HCT116 (cell line): ENCODE measurements around the gene SYNDIG1. TPM values are rescaled to one million over a fixed set of nuclear protein-coding genes. Genes with fewer than 3 reads are reported as not detected.

Source experiments
- ATAC-seq: fragments of 200-7000 bp; cut with Tn5 transposase; 2 replicates; pipeline ENCODE4 v1.9.1; 2020; ENCODE audit warnings: mild to moderate bottlenecking, moderate library complexity
- BruUV-seq: library from RNA; stranded (reverse); fragments of 400-500 nt; replicated peaks from 2 replicates; lab custom pipeline; 2021; lab: Mats Ljungman, UMichigan
- CTCF ChIA-PET: fragments of 300-600 bp; sonication (Branson Sonifier 250); formaldehyde crosslinking; loops from one replicate; lab custom pipeline; 2021; ENCODE audit warnings: antibody characterized with exemption; lab: Charles Lee
- POLR2A ChIA-PET: fragments of 300-600, 350-600 bp; sonication (Branson Sonifier 250); formaldehyde crosslinking; loops from one replicate; lab custom pipeline; 2021; ENCODE audit warnings: antibody characterized with exemption; lab: Charles Lee
- RAD21 ChIA-PET, 2 experiments: fragments of 300-600 bp; sonication (Branson Sonifier 250); formaldehyde crosslinking; loops; one replicate each; lab custom pipeline; 2023; ENCODE audit warnings: low total read pairs in 2 of 2; ENCODE audit not compliant: uncharacterized antibody in 2 of 2, unreplicated experiment in 2 of 2, low non-redundant PET in 1 of 2; lab: Charles Lee
- DNase-seq: peaks from one replicate; pipeline ENCODE4 v3.0.0-alpha.2; 2010; ENCODE audit warnings: low read depth, low spot score
- H2AFZ ChIP-seq: fragments of 200-600 bp; shearing (Covaris generic), sonication (generic); 2 replicates; pipeline ENCODE4 v1.6.1; 2017; ENCODE audit warnings: low read depth, mixed run types, mixed read lengths, antibody characterized with exemption, low read length; ENCODE audit not compliant: poor library complexity, severe bottlenecking
- H3K27ac ChIP-seq: 2 replicates; pipeline ENCODE4 v1.5.1; 2012; ENCODE audit warnings: low read depth, low read length
- H3K27me3 ChIP-seq: fragments of 200-600 bp; sonication (generic); 2 replicates; pipeline ENCODE4 v1.6.1; 2016; ENCODE audit warnings: mixed run types, low read length, mixed read lengths; ENCODE audit not compliant: insufficient read depth
- H3K36me3 ChIP-seq, 2 experiments: fragments of 200-500 bp in 1 of 2; fragments of 200-600 bp in 1 of 2; sonication (Bioruptor generic) in 1 of 2; sonication (generic) in 1 of 2; 2 replicates each; pipeline versions ENCODE4 v1.5.1 to v1.6.1; 2014 to 2016; ENCODE audit warnings: low read length in 2 of 2, inconsistent platforms in 1 of 2, mixed read lengths in 1 of 2, mixed run types in 1 of 2; ENCODE audit not compliant: insufficient read depth in 2 of 2, control insufficient read depth in 1 of 2
- H3K4me1 ChIP-seq, 2 experiments: fragments of 200-600 bp in 1 of 2; sonication (generic) in 1 of 2; 2 replicates each; pipeline versions ENCODE4 v1.5.1 to v1.6.1; 2012 to 2017; ENCODE audit warnings: low read length in 2 of 2, inconsistent platforms in 1 of 2, mild to moderate bottlenecking in 1 of 2, mixed read lengths in 1 of 2, mixed run types in 1 of 2, moderate library complexity in 1 of 2; ENCODE audit not compliant: insufficient read depth in 2 of 2, control insufficient read depth in 1 of 2
- H3K4me2 ChIP-seq: fragments of 200-600 bp; sonication (generic); 2 replicates; pipeline ENCODE4 v1.6.1; 2017; ENCODE audit warnings: mixed run types, low read length, mixed read lengths
- H3K4me3 ChIP-seq, 2 experiments: fragments of 200-600 bp in 1 of 2; sonication (generic) in 1 of 2; replicated peaks in 1 of 2; 2 replicates each; pipeline ENCODE4 v1.5.1; 2011 to 2016; ENCODE audit warnings: low read length in 2 of 2, control low read depth in 1 of 2, low read depth in 1 of 2, mild to moderate bottlenecking in 1 of 2, mixed read lengths in 1 of 2, mixed run types in 1 of 2
- H3K79me2 ChIP-seq: fragments of 200-600 bp; sonication (generic); 2 replicates; pipeline ENCODE4 v1.6.1; 2017; ENCODE audit warnings: mild to moderate bottlenecking, mixed run types, low read length, moderate library complexity, mixed read lengths; ENCODE audit not compliant: insufficient read depth
- H3K9ac ChIP-seq: fragments of 200-600 bp; sonication (generic); 2 replicates; pipeline ENCODE4 v1.6.1; 2016; ENCODE audit warnings: low read length, mixed read lengths
- H3K9me2 ChIP-seq: fragments of 200-600 bp; sonication (generic), shearing (Covaris generic); 2 replicates; pipeline ENCODE4 v1.6.1; 2017; ENCODE audit warnings: mixed run types, mild to moderate bottlenecking, moderate library complexity; ENCODE audit not compliant: insufficient read depth
- H3K9me3 ChIP-seq, 2 experiments: fragments of 200-500 bp in 1 of 2; fragments of 200-600 bp in 1 of 2; sonication (Bioruptor generic) in 1 of 2; sonication (generic) in 1 of 2; 2 replicates each; pipeline ENCODE4 v1.6.1; 2014 to 2017; ENCODE audit warnings: low read length in 2 of 2, mixed read lengths in 2 of 2, inconsistent platforms in 1 of 2, low read depth in 1 of 2, mild to moderate bottlenecking in 1 of 2, mixed run types in 1 of 2, moderate library complexity in 1 of 2; ENCODE audit not compliant: control insufficient read depth in 1 of 2, insufficient read depth in 1 of 2
- H4K20me1 ChIP-seq: fragments of 200-600 bp; sonication (generic), shearing (Covaris generic); 2 replicates; pipeline ENCODE4 v1.6.1; 2017; ENCODE audit warnings: mixed run types, mild to moderate bottlenecking, moderate library complexity; ENCODE audit not compliant: insufficient read depth
- ATF3 ChIP-seq: IDR thresholded peaks from 2 replicates; pipeline ENCODE4 v1.6.1; 2012
- CBX3 ChIP-seq: IDR thresholded peaks from 2 replicates; pipeline ENCODE4 v1.6.1; 2012; ENCODE audit warnings: low read depth
- CTCF ChIP-seq, 3 experiments: fragments of 200-600 bp in 1 of 3; sonication (generic) in 1 of 3; IDR thresholded peaks in 2 of 3; conservative IDR thresholded peaks in 1 of 3; 2 replicates each; pipeline ENCODE4 v1.5.1; 2012 to 2017; ENCODE audit warnings: low read depth in 2 of 3, low read length in 2 of 3, antibody characterized with exemption in 1 of 3, borderline replicate concordance in 1 of 3, control low read depth in 1 of 3, mild to moderate bottlenecking in 1 of 3, mixed read lengths in 1 of 3, mixed run types in 1 of 3, moderate library complexity in 1 of 3; ENCODE audit not compliant: insufficient read depth in 1 of 3
- EGR1 ChIP-seq: IDR thresholded peaks from 2 replicates; pipeline ENCODE4 v1.6.1; 2012; ENCODE audit warnings: low read depth
- EZH2 ChIP-seq: fragments of 200-600 bp; sonication (generic); IDR thresholded peaks from 2 replicates; pipeline ENCODE4 v1.6.1; 2017; ENCODE audit warnings: antibody characterized with exemption, mixed run types
- JUND ChIP-seq: IDR thresholded peaks from 2 replicates; pipeline ENCODE4 v1.6.1; 2012
- POLR2A ChIP-seq: IDR thresholded peaks from 2 replicates; pipeline ENCODE4 v1.7.0; 2011; ENCODE audit warnings: borderline replicate concordance; ENCODE audit not compliant: insufficient read depth, insufficient read length; ENCODE audit errors: extremely low read depth
- REST ChIP-seq: IDR thresholded peaks from 2 replicates; pipeline ENCODE4 v1.6.1; 2012; ENCODE audit warnings: low read depth
- intact Hi-C: fragments of 100-400 bp; cut with micrococcal nuclease; formaldehyde crosslinking; loops from 2 replicates; pipeline ENCODE4 v1.10.0; 2022
- total RNA-seq: library from RNA; stranded (reverse); gene quantifications from one replicate; pipeline ENCODE4 v1.2.1, GENCODE V29; 2021; ENCODE audit not compliant: unreplicated experiment

SYNDIG1 gene
- total RNA-seq, 1 experiment from 2014 or later: not detected

DNA sequence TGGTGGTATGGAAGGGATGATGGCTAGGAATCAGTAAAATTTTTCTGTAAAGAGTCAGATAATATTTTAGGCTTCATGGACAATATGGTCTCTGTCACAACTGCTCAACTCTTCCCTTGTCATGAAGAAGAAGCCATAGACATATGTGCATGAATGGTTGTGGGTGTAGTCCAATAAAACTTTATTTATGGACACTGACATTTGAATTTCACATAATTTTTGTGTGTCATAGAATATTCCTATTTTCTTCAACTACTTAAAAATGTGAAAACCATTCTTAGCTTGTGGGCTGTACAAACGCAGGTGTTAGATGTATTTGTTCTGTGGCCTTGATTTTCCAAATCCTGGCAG is 59.9 kb downstream of the SYNDIG1 start:
- Histone ChIP-seq H3K9ac (no peak overlapping the region), H3K27ac (no peak overlapping the region), H3K36me3 (no peaks in the 10 kb centered on the region), H2AFZ (no peak overlapping the region), H3K4me1 (no peaks in the 10 kb centered on the region), H3K4me2 (no peak overlapping the region), H3K9me3 (no peaks in the 10 kb centered on the region), H3K27me3 (peaks cover 12% of the 10 kb centered on the region; the same call in 1 of the 2 replicates), H3K9me2 (no peaks in the 10 kb centered on the region), H3K4me3 (no peak overlapping the region), H3K79me2 (no peaks in the 10 kb centered on the region), H4K20me1 (no peaks in the 10 kb centered on the region)
- DNase-seq (no peak), ATAC-seq (no peak)
- CTCF ChIA-PET: no interaction called here
- intact Hi-C loops: no loop called here
- no TSS peak for BruUV-seq
- POLR2A ChIA-PET: no interaction called here
- TF ChIP-seq POLR2A: no peak
- no peak for TF ChIP-seq EGR1
- TF ChIP-seq EZH2: no peak
- TF ChIP-seq REST: no peak
- TF ChIP-seq JUND: no peak
- TF ChIP-seq ATF3: no peak
- no peak for TF ChIP-seq CBX3
- no peak for TF ChIP-seq CTCF (IDR thresholded peaks at IDR 0.05 in 2 of 3, conservative IDR thresholded peaks at IDR 0.05 in 1 of 3; ENCODE audit: borderline replicate concordance in 1 of 3, insufficient read depth in 1 of 3, low read depth in 2 of 3, low read length in 2 of 3)
- RAD21 ChIA-PET: no interaction called here
